Activated naive CD8-positive, alpha-beta T cell (primary cell): ENCODE measurements around the gene ADORA2B.
A peak's percentile ranks its signal among the peaks of the same experiment; 100 is the strongest.
"Not testable (repeated sequence)": the region's sequence is repeated elsewhere in the genome, so short reads cannot be mapped to it uniquely, and the experiment has no call there.

Experiments
- H3K27ac Mint-ChIP-seq: one replicate; pipeline ENCODE4 v1.8.0; 2021; ENCODE audit warnings: mixed read lengths
- H3K27me3 Mint-ChIP-seq: one replicate; pipeline ENCODE4 v1.8.0; 2021; ENCODE audit warnings: mixed read lengths
- H3K36me3 Mint-ChIP-seq: one replicate; pipeline ENCODE4 v1.8.0; 2021; ENCODE audit warnings: mixed read lengths
- H3K4me1 Mint-ChIP-seq: one replicate; pipeline ENCODE4 v1.8.0; 2021; ENCODE audit warnings: low read depth, mixed read lengths
- H3K4me3 Mint-ChIP-seq: one replicate; pipeline ENCODE4 v1.8.0; 2021; ENCODE audit warnings: mild to moderate bottlenecking, mixed read lengths
- H3K9me3 Mint-ChIP-seq: one replicate; pipeline ENCODE4 v1.8.0; 2021; ENCODE audit warnings: low read depth, mixed read lengths

The ADORA2B gene

DNA sequence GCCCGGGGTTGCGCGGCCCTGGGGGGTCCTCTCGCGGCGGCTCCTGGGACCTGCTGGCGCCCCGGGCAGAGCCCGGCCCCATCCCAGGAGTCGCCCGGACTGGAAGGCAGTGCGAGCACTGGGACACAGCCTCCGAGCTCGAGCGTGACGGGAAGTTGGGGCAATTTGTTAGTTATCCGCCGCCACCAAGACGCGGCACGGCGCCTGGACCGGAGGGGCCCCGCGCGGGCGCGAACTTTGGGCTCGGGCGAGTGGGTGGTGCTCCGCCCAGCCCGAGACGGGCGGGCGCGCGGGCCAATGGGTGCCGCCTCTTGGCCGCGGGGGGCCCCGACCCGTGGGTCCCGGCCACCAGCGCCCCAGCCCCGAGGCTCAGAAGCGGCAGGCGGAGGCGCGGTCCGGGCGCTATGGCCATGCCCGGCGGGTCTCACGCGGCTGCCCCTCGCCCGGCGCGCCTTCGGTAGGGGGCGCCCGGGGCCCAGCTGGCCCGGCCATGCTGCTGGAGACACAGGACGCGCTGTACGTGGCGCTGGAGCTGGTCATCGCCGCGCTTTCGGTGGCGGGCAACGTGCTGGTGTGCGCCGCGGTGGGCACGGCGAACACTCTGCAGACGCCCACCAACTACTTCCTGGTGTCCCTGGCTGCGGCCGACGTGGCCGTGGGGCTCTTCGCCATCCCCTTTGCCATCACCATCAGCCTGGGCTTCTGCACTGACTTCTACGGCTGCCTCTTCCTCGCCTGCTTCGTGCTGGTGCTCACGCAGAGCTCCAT is at the start of gene ADORA2B:
ADORA2B (plus strand) TSS at position 372 of the 768 bp plus-strand sequence; CDS start at position 491, 119 bp downstream.
- H3K4me3 Mint-ChIP-seq = peak within 1 kb of the TSS; percentile 88
- no peaks in the 10 kb centered on the region for H3K36me3 Mint-ChIP-seq
- H3K4me1 Mint-ChIP-seq = peaks cover 16% of the 10 kb centered on the region
- no peaks in the 10 kb centered on the region for H3K9me3 Mint-ChIP-seq
- H3K27ac Mint-ChIP-seq = peak within 1 kb of the TSS; percentile 64
- H3K27me3 Mint-ChIP-seq = peaks cover 13% of the 10 kb centered on the region

- peak overlapping the region; percentile 10 for H3K27ac Mint-ChIP-seq
- H3K27me3 Mint-ChIP-seq = no peaks in the 10 kb centered on the region
- H3K9me3 Mint-ChIP-seq = no peaks in the 10 kb centered on the region
- no peaks in the 10 kb centered on the region for H3K36me3 Mint-ChIP-seq
- H3K4me1 Mint-ChIP-seq = peaks cover 21% of the 10 kb centered on the region
- H3K4me3 Mint-ChIP-seq = no peak overlapping the region
Measured at GRCh38 chr17:15896277-15896676, 48.7 kb upstream of the ADORA2B start.

- Mint-ChIP-seq H3K9me3 (no peaks in the 10 kb centered on the region), H3K27ac (peak overlapping the region; percentile 50), H3K4me3 (no peak overlapping the region), H3K4me1 (peaks cover 21% of the 10 kb centered on the region), H3K36me3 (no peaks in the 10 kb centered on the region), H3K27me3 (no peaks in the 10 kb centered on the region)
Measured at GRCh38 chr17:15896834-15897233, 48.1 kb upstream of the ADORA2B start.

DNA sequence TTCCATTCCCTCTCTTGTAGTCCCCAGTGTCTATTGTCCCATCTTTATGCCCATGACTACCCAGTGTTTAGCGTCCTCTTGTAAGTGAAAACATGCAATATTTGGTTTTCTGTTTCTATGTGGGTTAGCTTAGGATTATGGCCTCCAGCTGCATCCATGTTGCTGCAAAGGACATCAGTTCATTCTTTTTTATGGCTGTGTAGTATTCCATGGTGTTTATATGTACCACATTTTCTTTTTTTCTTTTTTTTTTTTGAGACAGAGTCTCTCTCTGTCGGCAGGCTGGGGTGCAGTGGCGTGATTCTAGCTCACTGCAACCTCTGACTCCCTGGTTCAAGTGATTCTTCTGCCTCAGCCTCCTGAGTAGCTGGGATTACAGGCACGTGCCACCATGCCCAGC is 45.3 kb upstream of the ADORA2B start:
- not testable (repeated sequence) for H3K27ac Mint-ChIP-seq, H3K27me3 Mint-ChIP-seq, H3K36me3 Mint-ChIP-seq, H3K9me3 Mint-ChIP-seq, H3K4me3 Mint-ChIP-seq
- H3K4me1 Mint-ChIP-seq = peaks cover 21% of the 10 kb centered on the region

GRCh38 chr17:15900871-15901270 is 44.1 kb upstream of the ADORA2B start:
- Mint-ChIP-seq H3K27me3 (no peaks in the 10 kb centered on the region), H3K9me3 (no peaks in the 10 kb centered on the region), H3K4me1 (peaks cover 19% of the 10 kb centered on the region), H3K36me3 (no peaks in the 10 kb centered on the region), H3K27ac (no peak overlapping the region), H3K4me3 (no peak overlapping the region)

- H3K9me3 Mint-ChIP-seq, H3K4me3 Mint-ChIP-seq, H3K4me1 Mint-ChIP-seq, H3K27me3 Mint-ChIP-seq, H3K27ac Mint-ChIP-seq, H3K36me3 Mint-ChIP-seq: not testable (repeated sequence)
Measured at GRCh38 chr17:15905236-15905635, 39.7 kb upstream of the ADORA2B start.

- Mint-ChIP-seq H3K36me3 (no peaks in the 10 kb centered on the region), H3K27me3 (no peaks in the 10 kb centered on the region), H3K27ac (no peak overlapping the region), H3K9me3 (no peaks in the 10 kb centered on the region), H3K4me3 (no peak overlapping the region), H3K4me1 (no peaks in the 10 kb centered on the region)
Measured at GRCh38 chr17:15907290-15907689, 37.6 kb upstream of the ADORA2B start.

DNA sequence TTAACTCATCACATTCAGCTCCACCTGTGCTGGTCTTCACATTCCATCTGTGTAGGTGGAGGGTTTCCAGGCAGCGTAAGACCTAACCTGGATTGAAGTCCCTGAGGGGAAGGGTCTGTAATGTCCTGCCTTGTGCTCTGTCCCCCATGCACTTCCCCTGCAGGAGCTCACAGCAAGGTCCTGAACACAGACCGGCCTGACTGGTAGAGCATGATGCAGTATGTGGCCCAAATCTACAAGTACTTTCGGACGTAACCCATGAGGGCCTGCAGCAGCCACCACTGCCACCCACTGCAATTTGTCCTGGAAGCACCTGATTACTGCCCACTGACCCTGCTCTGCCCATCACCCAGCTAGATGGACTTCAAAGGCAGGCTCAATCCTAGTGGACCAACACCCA is 36.6 kb upstream of the ADORA2B start:
- Mint-ChIP-seq H3K27me3 (no peaks in the 10 kb centered on the region), H3K4me3 (no peak overlapping the region), H3K36me3 (no peaks in the 10 kb centered on the region), H3K9me3 (no peaks in the 10 kb centered on the region), H3K27ac (no peak overlapping the region), H3K4me1 (no peaks in the 10 kb centered on the region)

- Mint-ChIP-seq H3K4me1 (no peaks in the 10 kb centered on the region), H3K4me3 (no peak overlapping the region), H3K27me3 (no peaks in the 10 kb centered on the region), H3K27ac (no peak overlapping the region), H3K9me3 (no peaks in the 10 kb centered on the region), H3K36me3 (no peaks in the 10 kb centered on the region)
Measured at GRCh38 chr17:15909481-15909991, 35.4 kb upstream of the ADORA2B start.

DNA sequence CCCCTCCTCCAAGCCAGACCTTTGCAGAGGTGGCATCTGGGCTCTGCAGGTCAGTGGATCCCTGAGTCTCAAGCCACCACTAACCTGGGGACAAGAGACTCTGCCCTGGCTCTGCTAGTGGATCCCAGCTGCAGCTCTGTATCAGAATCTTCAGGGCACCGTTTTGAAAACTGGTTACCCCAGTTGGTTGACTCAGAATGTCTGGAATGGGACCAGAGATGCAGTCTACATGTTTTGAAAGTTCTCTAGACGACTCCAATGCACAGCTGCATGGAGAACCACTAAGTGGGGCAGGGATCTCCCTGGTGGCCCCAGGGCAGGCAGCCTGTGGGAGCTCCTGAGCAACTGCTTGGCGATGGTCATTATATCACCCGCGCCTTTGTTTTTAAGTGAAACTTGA is 34.1 kb upstream of the ADORA2B start:
- H3K4me3 Mint-ChIP-seq = no peak overlapping the region
- no peak overlapping the region for H3K27ac Mint-ChIP-seq
- no peaks in the 10 kb centered on the region for H3K36me3 Mint-ChIP-seq
- no peaks in the 10 kb centered on the region for H3K9me3 Mint-ChIP-seq
- H3K27me3 Mint-ChIP-seq = no peaks in the 10 kb centered on the region
- no peaks in the 10 kb centered on the region for H3K4me1 Mint-ChIP-seq

DNA sequence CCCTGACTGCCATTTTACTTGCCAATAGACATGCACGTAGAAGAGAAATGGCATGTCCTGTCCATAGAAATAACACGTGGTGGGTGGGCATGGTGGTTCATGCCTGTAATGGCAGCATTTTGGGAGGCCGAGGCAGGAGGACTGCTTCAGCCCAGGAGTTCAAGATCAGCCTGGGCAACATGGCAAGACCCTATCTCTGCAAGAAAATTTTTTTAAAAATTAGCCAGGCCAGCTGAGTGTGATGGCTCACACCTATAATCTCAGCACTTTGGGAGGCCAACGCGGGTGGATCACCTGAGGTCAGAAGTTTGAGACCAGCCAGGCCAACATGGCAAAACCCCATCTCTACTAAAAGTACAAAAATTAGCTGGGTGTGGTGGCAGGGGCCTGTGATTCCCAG is 33.2 kb upstream of the ADORA2B start:
- not testable (repeated sequence) for H3K9me3 Mint-ChIP-seq, H3K36me3 Mint-ChIP-seq

GRCh38 chr17:15912416-15912955 is 32.4 kb upstream of the ADORA2B start:
- Mint-ChIP-seq H3K9me3 (no peaks in the 10 kb centered on the region), H3K27me3 (no peaks in the 10 kb centered on the region), H3K36me3 (no peaks in the 10 kb centered on the region), H3K27ac (no peak overlapping the region), H3K4me1 (no peaks in the 10 kb centered on the region), H3K4me3 (no peak overlapping the region)

More for the DNA sequence above, 33.2 kb upstream of the ADORA2B start:
- not testable (repeated sequence) for H3K27ac Mint-ChIP-seq, H3K27me3 Mint-ChIP-seq, H3K4me3 Mint-ChIP-seq, H3K4me1 Mint-ChIP-seq

GRCh38 chr17:15913826-15914225 is 31.1 kb upstream of the ADORA2B start:
- H3K27me3 Mint-ChIP-seq = peaks cover 2% of the 10 kb centered on the region
- H3K4me1 Mint-ChIP-seq = no peaks in the 10 kb centered on the region
- no peaks in the 10 kb centered on the region for H3K9me3 Mint-ChIP-seq
- no peaks in the 10 kb centered on the region for H3K36me3 Mint-ChIP-seq
- no peak overlapping the region for H3K4me3 Mint-ChIP-seq
- no peak overlapping the region for H3K27ac Mint-ChIP-seq

- Mint-ChIP-seq H3K4me3 (no peak overlapping the region), H3K27me3 (peaks cover 2% of the 10 kb centered on the region), H3K9me3 (no peaks in the 10 kb centered on the region), H3K27ac (no peak overlapping the region), H3K4me1 (no peaks in the 10 kb centered on the region), H3K36me3 (no peaks in the 10 kb centered on the region)
Measured at GRCh38 chr17:15914400-15915170, 30.3 kb upstream of the ADORA2B start.

DNA sequence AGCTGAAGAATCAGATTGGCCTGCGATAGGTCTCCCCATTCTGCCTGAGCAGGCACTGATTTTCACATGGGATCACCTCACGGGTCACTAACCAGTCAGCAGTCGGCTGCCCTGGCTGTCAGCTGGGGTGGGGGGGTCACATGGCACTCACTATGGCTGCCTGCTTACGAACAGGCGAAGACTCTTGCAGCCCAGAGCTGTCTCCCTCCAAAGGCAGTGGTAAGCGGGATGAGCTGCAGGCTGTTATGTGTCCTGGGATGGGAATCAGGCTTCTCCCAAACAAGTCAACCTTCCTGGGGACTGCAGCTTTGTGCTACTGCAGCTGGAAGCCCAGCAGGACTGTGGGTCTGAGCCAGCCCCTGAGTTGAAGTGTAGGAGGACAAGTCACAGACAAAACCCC is 29.0 kb upstream of the ADORA2B start:
- no peaks in the 10 kb centered on the region for H3K4me1 Mint-ChIP-seq
- H3K36me3 Mint-ChIP-seq = no peaks in the 10 kb centered on the region
- no peak overlapping the region for H3K27ac Mint-ChIP-seq
- H3K4me3 Mint-ChIP-seq = no peak overlapping the region
- H3K9me3 Mint-ChIP-seq = no peaks in the 10 kb centered on the region
- H3K27me3 Mint-ChIP-seq = peaks cover 2% of the 10 kb centered on the region
